HG03354 (cell line): ENCODE results near the gene FNDC3A.

Experiments
- ATAC-seq: cut with Tn5 transposase; IDR thresholded peaks from one replicate; pipeline ENCODE4 v1.9.1; 2021; ENCODE audit warnings: mild to moderate bottlenecking; ENCODE audit not compliant: unreplicated experiment, poor library complexity, severe bottlenecking

FNDC3A gene

GRCh38 chr13:49238621-49239020 lies 262.9 kb downstream of the FNDC3A start:
- ATAC-seq = no peak

- no peak for ATAC-seq
These were observed 264.3 kb downstream of the FNDC3A start for GRCh38 chr13:49240017-49240416.

GRCh38 chr13:49241296-49241695 lies 265.6 kb downstream of the FNDC3A start:
- no peak for ATAC-seq

GRCh38 chr13:49245101-49245500 lies 269.4 kb downstream of the FNDC3A start:
- ATAC-seq = no peak

- ATAC-seq = peak; percentile 35
These were observed 271.3 kb downstream of the FNDC3A start for GRCh38 chr13:49246850-49247642.

- ATAC-seq = peak; percentile 98
These were observed 272.2 kb downstream of the FNDC3A start, which contains the start of gene CDADC1 for GRCh38 chr13:49247643-49248621. Gene CDADC1 (plus strand): TSS chr13:49247925. CDS start chr13:49248038, 113 bp downstream.

GRCh38 chr13:49248622-49249002 lies 272.9 kb downstream of the FNDC3A start:
- no peak for ATAC-seq

- no peak for ATAC-seq
These were observed 275.6 kb downstream of the FNDC3A start for GRCh38 chr13:49251326-49251725.

GRCh38 chr13:49253310-49253709 lies 277.6 kb downstream of the FNDC3A start:
- no peak for ATAC-seq

- ATAC-seq = no peak
These were observed 278.3 kb downstream of the FNDC3A start for GRCh38 chr13:49254007-49254406.

- ATAC-seq = no peak
These were observed 281.1 kb downstream of the FNDC3A start for GRCh38 chr13:49256841-49257240.

- no peak for ATAC-seq
These were observed 282.5 kb downstream of the FNDC3A start for GRCh38 chr13:49258089-49258796.
